ENCODE measurements around the gene TTLL5.

TTLL5 gene

GRCh38 chr14:75871181-75871880 lies 210.3 kb downstream of the TTLL5 start:
- no peak for DNase-seq

- DNase-seq, result no peak
Measured at GRCh38 chr14:75875958-75876357, 214.9 kb downstream of the TTLL5 start.

DNA sequence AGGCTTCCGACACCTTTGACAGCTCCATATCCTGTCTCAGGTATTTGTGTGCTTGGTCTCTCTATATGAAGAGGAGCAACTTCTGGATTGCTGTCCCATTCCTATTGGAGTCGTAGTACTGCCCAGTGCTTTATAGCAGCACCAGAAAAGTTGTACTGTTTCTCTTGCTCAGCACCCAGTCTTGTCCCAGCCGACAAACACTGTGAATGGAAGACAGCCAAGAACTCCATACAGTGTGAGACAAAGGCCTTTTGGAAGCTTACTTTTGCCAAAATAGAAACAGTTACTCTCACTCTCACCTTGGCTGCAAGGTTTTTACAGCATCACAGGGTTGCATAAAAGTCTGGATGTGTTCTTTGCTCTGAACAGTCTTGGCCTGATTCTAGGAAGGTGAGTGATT lies 215.5 kb downstream of the TTLL5 start:
- DNase-seq, result no peak

DNA sequence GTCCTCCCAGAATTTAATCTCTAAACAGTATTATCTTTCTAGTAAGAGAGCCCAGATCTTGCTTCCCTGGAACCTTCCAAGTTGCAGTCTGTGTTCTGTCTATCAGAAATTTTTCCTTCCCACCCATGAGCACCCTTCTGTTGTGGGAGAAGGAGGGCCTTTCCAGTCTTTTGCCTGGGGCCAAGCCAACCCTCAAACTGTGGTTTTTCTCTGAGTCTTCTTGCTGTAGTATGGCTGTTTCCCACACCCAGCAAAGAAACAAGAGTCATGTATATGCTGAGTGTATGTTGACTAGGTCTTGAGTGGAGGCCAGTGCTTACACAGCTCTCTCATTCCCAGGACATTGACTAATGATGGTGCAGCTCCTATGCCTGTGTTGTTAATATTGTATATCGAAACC lies 216.2 kb downstream of the TTLL5 start:
- DNase-seq, result no peak

DNA sequence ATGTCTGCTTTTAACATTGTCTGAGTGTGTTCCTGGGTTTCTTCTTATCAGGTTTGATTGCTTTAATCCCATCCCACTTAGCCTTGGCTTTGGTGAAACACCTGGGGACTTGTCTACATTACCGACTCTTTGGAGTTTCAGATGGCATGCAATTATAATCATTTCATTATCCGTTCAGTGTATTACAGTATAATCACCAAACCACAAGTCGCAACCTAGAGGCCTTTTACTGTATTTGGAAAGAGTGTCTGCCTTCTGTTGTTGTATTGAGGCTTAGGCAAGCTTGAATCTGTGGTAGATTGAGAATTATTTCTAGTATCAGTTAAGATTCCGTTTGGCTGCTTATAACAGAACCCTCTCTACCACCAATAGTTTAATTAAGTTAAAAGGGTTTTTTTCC lies 216.8 kb downstream of the TTLL5 start:
- DNase-seq, result no peak

GRCh38 chr14:75879031-75879430 lies 218.0 kb downstream of the TTLL5 start:
- DNase-seq, result no peak

DNA sequence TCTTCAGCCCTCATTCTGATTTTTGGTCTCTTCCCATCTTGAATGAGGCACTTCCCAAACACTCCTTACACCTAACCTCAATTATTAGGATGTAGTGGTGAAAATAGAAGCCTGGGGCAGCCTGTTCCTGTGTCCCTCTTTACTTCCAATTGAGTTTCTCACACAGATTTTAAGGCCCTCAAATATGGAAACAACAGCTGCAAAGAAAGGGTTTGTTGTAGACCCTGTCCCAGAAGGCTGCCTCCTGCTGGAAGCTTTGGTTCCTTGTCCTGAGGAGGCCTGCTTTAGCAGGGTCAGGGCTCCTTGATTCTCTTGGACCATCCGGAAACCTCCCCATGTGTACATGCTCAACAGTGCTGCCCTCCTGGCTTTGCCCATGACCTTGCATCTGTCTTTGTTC lies 219.5 kb downstream of the TTLL5 start:
- no peak for DNase-seq

DNA sequence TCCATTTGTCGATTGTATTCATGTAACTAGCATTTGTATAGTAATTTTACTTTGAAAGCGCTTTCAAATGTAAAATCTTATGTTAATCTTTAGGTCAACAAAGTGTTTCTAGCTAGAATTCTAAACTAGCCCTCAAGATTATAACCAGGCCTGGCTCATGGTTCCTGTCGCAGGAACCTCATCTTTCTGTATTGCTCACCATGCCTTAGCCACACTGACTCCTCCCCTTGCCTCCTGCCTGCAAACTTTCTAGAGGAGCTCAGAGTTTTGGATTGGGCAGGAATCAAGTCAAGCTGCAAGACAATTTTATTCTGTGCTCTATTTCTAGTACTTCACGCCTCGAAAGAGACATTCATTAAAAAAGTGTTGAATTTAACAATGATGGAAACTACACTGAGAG lies 220.9 kb downstream of the TTLL5 start:
- no peak for DNase-seq

GRCh38 chr14:75884198-75884611 lies 223.2 kb downstream of the TTLL5 start:
- no peak for DNase-seq

DNA sequence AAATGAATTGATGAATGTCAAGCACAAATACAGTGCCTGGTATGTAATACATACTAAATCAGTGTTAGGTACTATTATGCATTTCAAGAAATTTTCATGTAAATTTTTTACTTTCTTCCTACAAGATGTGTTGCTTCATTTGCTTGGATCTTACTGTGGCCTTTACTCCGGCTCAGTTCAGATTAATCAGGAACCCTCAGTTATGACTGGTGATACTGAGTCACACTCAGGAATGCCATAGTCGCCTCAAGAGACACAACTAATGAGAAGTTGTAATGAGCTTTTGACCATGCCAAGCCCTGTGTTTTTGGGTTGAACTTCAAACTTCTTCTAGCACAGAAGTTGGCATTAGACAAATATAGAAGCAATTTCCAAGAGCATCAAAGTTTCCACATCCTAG lies 224.8 kb downstream of the TTLL5 start:
- no peak for DNase-seq

DNA sequence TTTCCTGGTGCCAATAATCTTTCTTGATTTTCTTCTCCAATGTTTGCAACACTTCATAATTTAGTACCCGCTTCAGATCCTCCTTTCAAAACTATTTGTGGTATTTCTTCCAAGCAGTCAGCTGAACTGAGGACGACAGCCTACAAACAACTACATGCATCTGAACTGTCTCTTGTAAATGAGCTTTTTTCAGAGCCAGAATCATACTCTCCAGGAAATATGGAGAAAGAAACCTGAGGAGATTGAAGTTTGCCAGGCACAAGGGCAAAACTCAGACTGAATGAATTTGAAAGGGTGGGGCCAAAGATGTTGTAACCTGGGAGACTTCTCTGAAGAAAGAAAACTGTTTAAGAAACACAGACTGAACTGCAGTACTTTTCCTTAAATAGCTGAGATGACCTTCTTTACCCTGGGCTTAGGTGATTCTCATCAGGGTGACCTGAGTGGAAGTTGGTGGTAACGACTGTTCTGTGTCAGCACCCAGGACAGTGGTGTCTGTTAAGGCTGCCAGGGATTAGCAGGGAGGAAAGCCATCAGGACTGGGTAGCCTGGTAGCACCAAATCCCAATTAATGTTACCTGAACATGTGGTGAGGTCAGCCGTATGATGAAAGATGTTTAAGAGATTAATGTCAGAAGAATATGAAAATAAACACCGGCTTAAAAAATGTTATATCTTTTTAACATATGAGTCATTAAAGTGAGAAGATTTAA lies 225.7 kb downstream of the TTLL5 start:
- DNase-seq, result no peak

DNA sequence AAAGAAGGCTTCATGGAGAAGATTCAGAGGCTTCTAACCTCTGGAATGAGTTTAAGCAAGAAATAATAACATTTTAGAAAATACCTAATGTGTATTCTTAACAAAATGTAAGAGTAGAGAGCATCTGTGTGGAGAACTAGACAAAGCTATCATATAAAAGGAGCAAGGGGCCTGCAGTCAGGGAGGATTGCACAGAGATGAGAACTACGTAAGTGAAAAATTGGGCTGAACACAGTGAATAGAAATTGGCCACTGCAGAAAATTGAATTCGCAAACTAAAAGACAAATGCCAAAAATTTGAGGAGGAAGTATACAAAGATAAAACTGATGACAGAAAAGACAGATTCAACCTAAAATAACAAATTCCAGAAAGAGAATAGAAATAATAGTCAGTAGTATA lies 227.9 kb downstream of the TTLL5 start:
- no peak for DNase-seq

GRCh38 chr14:75896341-75896740 lies 235.3 kb downstream of the TTLL5 start:
- DNase-seq, result no peak

- no peak for DNase-seq
Measured at GRCh38 chr14:75904311-75904710, 243.3 kb downstream of the TTLL5 start.

- DNase-seq, result no peak
Measured at GRCh38 chr14:75905147-75905904, 244.3 kb downstream of the TTLL5 start.

DNA sequence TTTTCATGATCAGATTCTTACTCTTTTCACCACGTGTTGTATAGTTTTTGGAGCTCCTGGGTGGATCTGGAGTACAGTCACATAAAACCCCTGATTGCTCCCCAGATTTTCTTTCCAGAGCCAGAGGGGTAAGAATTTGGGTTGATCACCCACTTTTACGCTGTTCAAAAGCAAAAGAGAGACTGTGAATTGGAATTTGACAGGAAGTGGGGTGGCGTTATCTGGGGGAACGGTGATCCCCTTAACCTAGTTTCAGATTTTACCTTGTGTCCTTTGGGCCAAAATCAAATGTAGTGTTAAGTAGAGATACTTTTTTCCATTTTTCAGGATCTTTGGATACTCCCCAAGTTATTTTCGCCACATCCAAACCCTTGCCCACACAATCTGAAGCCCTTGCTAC lies 245.2 kb downstream of the TTLL5 start:
- DNase-seq, result no peak

GRCh38 chr14:75906680-75907280 lies 245.7 kb downstream of the TTLL5 start:
- peak; percentile 13 for DNase-seq

- no peak for DNase-seq
Measured at GRCh38 chr14:75907756-75908359, 246.8 kb downstream of the TTLL5 start.

DNA sequence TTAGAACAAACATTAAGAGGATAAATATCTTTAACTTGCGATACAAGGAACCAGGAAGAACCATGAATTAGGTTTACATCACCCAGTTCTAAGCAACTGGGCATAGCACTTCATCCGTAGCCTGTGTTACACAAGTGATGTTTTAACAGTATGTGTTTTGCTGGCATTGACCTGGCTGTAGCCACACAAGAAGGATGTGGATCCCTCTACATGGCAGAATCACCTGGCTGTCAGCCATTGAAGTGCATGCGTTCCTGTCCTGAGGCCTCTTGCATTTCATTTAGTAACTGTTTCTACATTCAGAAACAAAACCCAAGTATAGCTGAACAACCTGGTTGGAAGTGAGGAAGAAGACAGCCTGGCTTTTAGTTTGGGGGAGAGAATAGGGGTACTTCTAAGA lies 248.6 kb downstream of the TTLL5 start:
- DNase-seq, result no peak

DNA sequence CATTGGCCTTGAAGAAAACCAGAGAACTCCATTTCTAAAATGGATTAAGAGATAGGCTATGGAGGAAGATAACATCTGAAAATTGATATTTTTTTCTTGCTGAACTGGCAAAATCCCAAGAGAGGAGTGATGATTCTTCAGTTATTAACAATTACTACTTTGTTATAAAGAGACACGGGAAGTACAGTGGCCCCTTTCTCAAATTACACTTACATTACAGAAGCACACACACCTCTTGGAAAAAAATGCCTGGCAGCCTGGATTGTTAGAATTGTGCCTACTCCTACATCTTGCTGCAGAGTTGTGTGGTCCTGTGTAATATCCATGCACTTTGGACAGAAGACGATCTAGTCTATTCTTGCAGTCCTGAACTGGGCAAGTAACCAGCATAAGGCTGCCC lies 249.0 kb downstream of the TTLL5 start:
- DNase-seq, result no peak

GRCh38 chr14:75911883-75912282 lies 250.8 kb downstream of the TTLL5 start:
- DNase-seq, result no peak

GRCh38 chr14:75913183-75913582 lies 252.1 kb downstream of the TTLL5 start:
- no peak for DNase-seq

GRCh38 chr14:75915045-75915444 lies 254.0 kb downstream of the TTLL5 start:
- DNase-seq, result no peak

Measured in activated effector memory CD4-positive, alpha-beta T cell treated with Interleukin-2 at 50 U/mL for 16 hours (primary cell).